CMK (cell line): ENCODE measurements around the gene MAML2.

Source experiments
- DNase-seq: peaks from one replicate; pipeline ENCODE4 v3.0.0-alpha.2; 2010; ENCODE audit warnings: low read depth

Gene MAML2

DNA sequence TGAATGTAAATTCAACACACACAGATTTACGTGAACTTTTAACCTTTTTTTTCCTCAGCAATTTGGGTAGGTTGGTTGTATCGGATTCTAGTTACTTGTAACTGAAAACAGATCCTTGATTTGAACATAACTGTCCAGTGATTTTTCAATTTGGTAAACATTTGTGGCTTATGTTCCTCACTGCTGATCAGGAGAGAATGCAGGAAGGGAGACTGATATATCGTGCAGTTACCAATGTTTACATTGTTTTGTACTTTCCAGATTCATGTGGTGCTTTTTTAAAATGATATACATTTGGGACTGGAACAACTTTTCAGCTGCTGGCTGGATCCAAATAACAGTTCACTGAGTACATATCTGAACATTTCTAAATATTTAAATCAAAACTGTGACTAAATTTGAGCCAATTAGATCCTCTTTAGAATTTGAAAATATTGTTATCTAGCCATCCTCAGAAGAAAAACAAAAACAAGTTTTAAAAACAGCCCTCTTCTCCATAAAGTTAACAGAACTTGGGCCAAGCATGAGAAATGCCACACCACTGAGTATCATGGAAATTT lies 334.8 kb downstream of the MAML2 start:
- no peak for DNase-seq

DNA sequence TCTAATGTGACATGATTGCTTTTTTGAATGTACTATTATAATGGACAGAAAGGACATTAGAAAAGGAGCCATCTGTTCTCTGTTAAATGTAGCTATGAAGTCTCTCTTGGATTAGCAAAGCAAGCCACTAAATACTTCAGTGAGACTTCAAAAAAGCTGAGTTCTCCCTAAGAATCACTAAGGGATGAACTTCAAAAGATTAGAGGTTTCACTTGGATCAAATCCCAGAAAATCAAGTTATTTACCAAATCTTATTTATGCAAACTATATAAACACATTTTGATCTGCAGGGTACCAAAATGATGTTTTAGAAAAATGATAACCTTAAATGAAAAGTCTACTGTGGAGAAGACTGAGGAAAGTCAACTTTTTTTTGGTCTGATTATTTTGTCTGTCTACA lies 337.0 kb downstream of the MAML2 start:
- no peak for DNase-seq

DNA sequence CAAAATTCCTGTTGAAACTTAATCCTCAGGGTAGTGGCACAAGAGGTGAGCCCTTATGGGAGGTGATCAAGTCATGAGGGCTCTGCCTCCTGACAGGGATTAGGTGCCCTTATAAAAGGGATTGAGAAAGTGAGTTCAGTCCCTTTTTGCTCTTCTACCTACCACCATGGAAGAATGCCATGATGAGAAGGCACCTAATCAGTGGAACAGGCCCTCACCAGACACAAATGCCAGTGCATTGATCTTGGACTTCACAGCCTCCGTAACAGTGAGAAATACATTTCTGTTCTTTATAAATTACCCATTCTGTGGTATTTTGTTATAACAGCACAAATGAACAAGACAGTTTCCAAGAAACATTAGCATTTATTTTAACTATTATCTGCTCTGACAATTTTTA lies 338.1 kb downstream of the MAML2 start:
- DNase-seq = no peak

DNA sequence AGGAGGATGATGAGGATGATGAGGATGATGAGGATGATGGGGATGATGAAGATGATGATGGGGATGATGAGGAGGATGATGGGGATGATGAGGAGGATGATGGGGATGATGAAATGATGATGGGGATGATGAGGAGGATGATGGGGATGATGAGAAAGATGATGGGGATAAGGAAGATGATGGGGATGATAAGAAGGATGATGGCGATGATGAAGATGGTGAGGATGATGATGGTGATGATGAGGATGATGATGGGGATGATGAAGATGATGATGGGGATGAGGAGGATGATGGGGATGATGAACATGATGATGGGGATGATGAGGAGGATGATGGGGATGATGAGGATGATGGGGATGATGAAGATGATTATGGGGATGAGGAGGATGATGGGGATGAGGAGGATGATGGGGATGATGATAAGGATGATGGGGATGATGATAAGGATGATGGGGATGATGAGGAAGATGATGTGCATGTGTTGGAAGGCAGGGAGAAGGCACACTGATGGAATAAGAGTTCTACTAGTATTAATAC lies 340.2 kb downstream of the MAML2 start:
- DNase-seq = no peak

DNA sequence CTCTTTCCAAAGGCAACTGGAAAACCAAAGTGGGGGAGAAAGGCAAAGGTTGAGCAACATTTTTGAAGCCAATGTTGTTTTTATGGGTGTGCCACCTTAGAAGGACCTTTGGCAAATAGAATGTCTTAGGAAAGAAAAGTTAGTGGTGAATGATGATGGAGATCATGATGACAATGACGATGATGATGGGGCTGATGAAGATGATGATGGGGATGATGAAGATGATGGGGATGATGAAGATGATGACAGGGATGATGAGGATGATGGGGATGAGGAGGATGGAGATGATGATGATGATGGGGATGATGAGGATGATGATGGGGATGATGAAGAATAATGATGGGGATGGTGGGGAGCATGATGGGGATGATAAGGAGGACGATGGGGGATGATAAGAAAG lies 340.7 kb downstream of the MAML2 start:
- DNase-seq = no peak

DNA sequence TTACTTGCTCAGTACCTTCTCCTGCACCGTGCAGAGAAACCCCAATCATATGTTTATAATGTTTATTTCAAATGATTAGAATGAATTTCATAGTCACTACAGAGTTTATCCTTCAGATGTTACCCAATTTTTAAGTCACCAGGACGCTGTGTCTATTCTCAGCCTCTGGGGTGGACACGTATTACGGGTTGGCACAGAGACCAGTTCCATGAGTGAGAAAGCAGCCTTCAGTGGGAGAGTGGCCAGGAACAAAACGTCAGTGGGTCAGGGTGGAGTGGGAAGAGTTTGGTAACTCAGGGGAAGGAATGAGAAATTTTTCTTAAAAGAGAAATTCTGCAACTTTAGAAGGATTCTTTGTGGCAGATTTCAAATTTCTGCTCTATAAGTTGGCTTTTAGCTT lies 342.0 kb downstream of the MAML2 start:
- no peak for DNase-seq

DNA sequence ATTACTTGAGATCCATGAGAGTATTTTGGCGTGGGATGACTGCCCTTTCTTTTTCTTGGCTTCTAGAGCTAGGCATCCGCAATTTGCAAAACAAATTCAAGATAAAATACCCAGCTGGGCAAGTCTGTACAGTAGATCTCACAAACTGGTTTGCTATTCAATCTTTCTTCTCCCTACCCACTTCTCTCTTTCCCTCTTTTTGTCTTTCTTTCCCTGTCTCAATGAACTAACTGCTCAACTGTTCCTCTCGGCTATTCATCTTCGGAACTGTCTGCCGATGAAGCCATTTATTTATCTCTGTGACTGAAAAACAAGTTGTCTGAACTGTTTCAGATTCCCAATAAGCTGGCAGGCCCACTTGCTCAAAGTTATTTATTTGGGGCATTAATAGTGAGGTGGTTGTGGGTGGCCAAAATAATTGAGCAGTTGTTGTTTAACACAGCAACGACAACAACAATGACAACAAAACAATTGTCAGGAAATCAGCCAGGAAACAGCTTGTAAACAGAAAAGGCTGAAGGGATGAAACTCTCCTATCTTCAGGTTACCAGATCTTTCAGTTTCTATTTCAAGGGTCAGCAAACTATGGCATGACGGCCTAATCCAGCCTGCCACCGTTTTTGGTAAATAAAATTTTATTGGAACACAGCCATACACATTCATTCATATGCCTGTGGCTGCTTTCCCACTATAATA lies 343.1 kb downstream of the MAML2 start:
- no peak for DNase-seq

DNA sequence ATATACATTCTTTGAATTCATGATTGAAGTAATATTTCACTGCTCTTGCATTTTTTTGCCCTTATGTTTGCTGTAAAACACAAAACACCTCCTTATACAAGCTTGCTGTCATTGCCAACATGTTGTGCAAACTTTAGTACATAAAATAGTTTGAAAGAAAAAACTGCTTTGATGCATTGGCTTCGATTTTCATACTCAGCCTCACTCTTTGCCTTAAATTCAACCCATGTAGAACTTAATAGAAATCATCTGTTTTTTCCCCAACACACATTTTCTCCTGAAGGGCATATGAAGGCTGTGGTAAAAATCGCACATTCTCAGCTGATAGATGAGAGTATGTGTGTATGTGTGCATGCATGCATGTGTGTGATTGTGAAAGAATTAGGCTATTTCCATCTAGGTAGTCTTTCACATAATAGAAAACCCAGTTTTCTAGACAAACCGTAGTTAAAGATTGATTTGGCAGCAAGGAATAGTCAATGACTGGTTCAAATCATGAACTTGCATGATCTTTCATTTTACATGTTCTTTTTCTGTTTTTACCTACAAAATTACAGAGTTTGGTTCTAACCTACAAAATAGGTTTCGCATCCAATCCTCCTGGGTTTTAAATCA lies 346.3 kb downstream of the MAML2 start:
- DNase-seq = no peak

DNA sequence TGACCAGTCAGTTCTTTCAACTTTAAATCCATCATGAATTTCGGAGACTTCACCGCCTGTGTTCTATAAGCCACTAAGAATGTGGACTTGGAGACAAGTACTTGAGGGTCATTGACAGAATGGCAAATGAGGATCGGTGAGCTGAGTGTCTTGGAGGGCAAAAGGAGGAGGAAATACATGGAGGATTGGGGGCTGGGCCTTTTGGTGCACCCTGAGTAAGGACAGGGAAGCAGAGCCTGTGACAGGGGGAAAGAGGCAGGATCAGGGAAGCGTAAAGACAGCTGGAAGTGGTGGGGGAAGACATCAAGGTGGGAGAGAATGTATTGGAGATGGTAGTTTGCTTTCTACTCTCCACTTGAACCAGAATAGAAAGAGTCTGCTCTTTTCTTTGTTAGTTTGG lies 348.7 kb downstream of the MAML2 start:
- DNase-seq = no peak

DNA sequence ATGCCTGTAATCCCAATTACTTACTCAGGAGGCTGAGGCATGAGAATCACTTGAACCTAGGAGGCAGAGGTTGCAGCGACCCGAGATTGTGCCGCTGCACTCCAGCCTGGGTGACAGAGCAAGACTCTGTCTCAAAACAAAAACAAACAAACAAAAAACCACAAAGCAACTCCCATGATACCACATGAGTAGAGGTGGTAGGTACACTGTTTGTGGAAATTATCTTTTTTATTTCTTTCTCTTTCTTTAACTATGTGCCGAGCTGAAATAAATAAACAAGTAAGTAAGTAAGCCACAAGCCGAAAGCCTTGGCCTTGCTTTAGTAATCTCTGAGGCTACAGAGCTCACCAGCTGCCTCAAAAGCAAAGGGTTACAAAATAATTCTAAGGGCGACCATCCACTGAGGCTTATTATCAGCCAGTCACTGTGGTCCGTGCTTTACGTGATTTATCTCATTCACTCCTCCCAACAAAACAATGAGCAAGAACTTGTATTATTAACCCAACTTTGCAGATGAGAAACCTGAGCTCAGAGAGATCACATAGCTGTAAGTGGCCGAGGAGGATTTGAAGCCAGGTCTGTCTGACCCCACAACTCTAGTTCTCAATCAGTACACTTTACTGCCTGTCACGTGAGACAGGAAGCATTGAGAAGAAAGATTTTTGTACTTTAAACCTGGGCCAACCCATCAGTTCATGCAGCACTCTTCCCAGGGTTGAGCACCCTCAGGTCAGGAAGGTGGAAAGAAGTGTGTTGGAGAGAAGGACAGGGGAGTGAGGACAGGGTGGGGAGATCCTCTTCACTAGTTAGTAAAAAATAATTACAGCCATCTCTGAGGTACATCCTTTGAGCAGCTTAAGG lies 349.3 kb downstream of the MAML2 start:
- DNase-seq = no peak

DNA sequence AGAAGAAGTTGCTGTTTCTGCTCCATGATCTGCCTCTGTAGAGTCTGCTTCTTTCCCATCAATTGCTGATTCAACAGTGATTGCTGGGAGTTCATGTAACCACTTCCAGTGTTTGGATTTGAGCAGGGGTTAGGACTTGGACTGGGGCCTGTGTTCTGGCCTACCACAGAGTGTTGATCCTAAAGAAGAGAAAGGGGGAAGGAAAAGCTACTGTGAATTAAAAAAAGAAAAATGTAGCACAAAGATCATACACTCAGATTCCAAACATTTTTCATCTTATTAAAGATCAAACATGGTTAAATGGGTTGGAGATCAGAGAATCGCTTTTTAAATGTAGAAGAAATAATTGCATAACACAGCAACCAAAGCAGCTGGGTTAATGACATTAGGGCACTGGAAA lies 351.4 kb downstream of the MAML2 start:
- DNase-seq = no peak

DNA sequence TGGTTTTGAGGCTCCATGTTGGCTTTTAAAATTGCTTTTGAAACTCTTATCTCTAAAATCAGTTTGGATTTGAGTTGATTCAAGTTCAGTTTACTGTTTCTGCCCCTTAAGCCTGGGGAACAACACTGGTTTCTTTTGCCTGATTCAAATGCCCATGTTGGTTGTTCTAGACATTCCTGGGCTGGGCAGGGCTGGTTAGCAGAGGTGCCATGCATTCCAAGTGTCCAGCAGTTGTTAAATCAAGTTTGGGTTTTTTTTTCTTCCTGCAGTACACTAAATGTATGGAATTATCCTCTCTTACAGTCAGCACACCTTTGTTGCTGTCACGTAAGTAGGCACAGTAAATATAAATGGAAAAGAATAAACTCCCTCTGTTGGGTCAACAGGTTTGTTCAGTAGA lies 351.9 kb downstream of the MAML2 start:
- DNase-seq = no peak

DNA sequence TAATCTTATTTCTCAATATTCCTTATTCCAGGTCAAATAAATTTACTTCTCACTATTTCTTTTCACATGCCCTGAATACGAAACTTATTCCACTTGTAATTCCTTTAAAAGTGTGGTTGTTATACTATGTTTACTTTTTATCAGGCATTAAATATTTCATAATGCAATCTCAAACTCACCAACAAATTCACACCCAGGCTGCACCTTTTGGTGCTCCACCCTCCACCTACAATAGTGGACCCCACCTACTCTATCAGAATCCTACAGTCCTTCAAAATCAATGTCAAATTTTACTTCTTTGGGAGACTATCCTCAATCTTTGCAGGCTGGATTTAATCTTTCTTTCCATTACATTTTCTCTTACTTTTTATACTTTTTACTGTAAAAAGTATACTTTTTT lies 353.2 kb downstream of the MAML2 start:
- no peak for DNase-seq

DNA sequence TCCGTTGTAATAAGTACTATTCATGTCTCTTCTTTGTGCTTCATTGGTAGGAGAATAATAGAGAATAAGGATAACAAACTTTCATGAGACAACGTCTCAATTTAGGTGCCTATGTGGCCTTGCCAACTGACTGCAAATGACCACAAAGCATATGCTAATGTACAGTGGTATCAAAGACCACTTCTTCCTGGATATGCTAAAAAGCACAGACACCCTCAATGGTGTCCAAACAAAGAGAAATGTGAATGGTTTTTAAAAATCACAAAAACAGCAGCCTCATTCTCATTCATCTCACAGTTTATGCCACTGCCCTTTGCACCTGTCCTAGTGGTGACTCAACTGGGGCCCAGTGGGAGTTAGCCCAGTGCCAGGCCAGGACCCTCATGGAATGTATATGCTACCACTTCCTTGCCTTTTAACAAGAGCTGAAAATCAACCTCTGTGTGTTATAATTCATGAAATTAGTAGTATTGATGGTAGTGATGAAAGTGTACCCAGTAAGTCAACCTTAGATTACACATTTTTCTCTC lies 353.9 kb downstream of the MAML2 start:
- DNase-seq = no peak

DNA sequence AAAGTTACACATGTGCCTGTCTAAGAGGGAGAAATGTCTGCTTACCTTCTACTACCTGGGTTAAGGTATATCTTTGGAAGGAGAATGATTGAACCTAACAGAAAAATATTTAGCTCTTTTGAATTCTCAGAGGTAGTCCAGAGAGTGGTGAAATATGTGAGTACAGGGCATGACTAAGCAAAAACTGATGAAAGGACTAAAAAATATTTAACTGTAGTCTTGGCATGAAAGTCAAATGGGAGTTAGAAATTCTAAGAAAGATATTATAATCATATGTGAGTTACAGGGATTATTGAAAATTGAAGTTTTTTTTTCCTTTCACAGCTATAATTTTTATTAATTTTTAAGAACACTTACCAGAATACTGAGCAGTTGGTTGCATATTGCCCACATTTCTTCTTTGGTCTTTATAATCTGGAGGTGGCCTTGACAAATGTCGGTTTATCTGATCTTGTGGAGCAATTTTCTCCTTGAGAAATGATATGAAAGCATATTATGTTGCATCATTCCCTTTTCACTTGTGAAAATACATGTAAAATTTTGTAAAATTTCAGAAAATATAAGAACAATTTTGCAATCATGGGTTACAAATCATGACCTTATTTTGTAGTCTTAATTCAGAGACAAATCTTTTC lies 357.7 kb downstream of the MAML2 start:
- DNase-seq = no peak

DNA sequence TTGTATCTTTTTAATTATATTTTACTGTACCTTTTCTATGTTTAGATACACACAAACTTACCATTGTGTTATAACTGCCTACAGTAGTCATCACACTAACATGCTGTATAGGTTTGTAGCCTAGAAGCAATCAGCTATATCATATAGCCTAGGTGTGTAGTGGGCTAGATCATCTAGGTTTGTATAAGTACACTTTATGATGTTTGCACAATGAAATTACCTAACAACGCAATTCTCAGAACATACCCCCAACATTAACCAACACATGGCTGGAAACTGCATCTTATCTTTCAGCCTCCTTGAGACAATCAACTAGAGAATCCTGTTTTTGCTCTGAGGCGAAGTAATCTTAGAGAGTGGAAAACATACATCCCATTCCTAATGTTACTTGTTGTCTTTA lies 358.9 kb downstream of the MAML2 start:
- no peak for DNase-seq

DNA sequence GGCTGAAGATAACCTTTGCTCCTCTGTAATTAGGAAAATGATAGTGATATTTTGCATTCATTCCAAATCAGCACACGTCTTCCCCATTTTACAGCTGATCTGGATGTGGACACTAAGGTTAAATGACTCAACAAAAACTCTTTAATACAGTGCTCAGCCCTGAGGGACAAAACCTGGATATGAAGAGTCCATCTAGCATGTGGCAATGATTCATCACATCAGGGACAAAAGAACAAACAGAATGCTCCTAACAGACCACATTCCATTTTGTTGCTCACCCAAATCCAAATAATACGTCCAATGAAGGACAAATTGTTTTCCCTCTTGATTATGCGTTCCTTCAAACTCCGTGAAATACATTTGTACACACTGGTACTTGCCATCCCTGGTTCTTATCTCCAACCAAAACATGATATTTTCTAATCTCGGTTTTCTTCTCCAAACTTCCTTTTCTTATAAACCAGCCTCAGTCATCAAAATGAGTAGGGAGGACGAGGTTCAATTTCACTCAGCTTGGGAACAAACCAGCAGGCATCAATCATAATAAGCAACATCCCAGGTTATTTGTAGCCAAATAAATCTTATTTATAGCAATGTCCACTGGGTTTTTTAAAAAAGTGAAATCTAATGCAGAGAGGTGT lies 365.3 kb downstream of the MAML2 start:
- no peak for DNase-seq

DNA sequence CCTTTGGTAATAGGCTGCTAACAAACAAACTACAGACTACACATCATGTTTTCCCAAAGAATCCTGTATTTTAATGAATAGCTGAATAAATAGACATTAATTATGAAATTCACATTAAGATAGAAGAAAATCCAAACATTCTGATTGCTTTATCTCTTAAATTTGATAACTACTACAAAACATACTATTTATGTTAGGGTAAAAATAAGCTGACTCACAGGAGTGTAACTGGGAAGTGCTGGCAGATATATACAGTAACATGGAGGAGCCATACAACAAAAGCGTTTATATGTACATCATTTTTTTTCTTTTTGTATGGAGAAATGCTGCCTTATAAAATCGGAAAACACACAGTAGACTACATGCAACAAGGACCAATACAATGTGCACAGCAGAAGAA lies 366.4 kb downstream of the MAML2 start:
- no peak for DNase-seq

DNA sequence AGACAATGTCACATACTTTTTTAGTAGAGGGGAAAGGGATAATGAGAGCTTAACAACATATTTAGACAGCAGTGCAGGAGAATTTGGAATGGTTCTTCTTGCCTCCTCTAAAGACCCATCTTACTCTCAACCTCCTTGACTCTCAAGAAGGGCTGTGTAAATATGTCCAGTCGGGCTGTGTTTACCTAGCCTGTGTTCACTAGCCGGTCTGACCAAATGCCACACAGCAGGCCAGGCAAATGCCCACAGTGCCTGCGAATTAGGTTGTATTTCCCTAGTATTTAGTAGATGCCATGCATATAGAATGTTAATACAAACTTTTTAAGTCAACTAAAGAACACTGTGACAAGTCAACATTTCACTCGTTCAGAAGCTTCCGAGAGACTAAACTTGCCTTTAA lies 367.7 kb downstream of the MAML2 start:
- DNase-seq = no peak

DNA sequence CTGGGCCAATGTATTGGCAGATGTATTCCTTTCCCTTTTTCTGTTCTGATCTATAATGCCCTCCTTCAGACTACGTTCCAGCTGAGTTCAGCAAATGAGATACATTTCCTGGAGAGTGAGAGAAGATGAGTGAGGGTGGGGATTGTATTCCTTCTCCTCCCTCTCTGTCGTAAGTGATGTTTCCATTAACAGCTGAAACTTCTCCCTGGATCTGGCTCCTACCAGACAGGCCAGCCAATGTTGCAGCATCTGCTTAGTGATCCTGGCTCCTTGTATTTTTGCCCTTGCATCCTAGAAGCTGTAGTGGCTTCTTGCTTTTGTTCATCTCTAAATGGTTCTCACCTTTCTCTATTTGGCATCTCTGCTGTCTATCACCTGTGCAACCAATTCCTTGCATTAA lies 370.9 kb downstream of the MAML2 start:
- DNase-seq = no peak

DNA sequence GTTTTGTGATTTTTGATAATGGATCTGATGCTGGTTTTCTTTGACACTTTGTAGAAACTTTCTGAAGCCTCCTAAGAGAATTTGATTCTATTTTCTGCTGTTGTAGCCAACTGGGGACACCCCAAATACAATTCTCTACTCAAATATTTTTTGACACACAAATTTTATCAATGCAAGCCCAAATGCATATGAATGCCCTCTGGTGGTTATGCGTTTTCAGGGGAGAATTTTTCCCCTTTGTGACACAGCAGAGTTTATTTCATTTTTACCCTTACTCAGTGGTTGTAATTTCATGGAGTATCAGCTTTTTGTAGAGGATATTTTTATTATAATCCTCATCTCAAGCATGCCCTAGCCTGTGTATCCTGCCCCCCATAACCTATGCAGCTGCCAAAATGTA lies 374.4 kb downstream of the MAML2 start:
- no peak for DNase-seq
